Activated CD4-positive, alpha-beta memory T cell treated with anti-CD3 and anti-CD28 coated beads for 36 hours (primary cell): ENCODE results near the gene STEEP1. TPM values are rescaled to one million over a fixed set of nuclear protein-coding genes. Genes with fewer than 3 reads are reported as not detected.

Experiments
- CTCF ChIA-PET: fragments of 350-600 bp; sonication (Branson Sonifier 250); formaldehyde crosslinking; loops from one replicate; lab custom pipeline; 2021; ENCODE audit warnings: antibody characterized with exemption, inconsistent platforms; lab: Charles Lee
- POLR2A ChIA-PET: fragments of 350-600 bp; sonication (Branson Sonifier 250); formaldehyde crosslinking; loops from one replicate; lab custom pipeline; 2021; ENCODE audit warnings: antibody characterized with exemption; lab: Charles Lee
- DNase-seq: peaks from one replicate; pipeline ENCODE4 v3.0.0-alpha.2; 2020
- H3K27ac Mint-ChIP-seq: one replicate; pipeline ENCODE4 v1.8.0; 2021; ENCODE audit warnings: mixed read lengths
- H3K27me3 Mint-ChIP-seq: one replicate; pipeline ENCODE4 v1.8.0; 2021; ENCODE audit warnings: mixed read lengths
- H3K36me3 Mint-ChIP-seq: one replicate; pipeline ENCODE4 v1.8.0; 2021; ENCODE audit warnings: mixed read lengths
- H3K4me1 Mint-ChIP-seq: one replicate; pipeline ENCODE4 v1.8.0; 2021; ENCODE audit warnings: low read depth, mixed read lengths
- H3K4me3 Mint-ChIP-seq: one replicate; pipeline ENCODE4 v1.8.0; 2021; ENCODE audit warnings: mild to moderate bottlenecking, mixed read lengths
- H3K9me3 Mint-ChIP-seq: one replicate; pipeline ENCODE4 v1.8.0; 2021; ENCODE audit warnings: mixed read lengths
- intact Hi-C: fragments of 100-400 bp; cut with micrococcal nuclease; formaldehyde crosslinking; loops from one replicate; pipeline ENCODE4 v1.15.1; 2023
- total RNA-seq, 2 experiments: library from RNA; stranded (reverse); gene quantifications; one replicate each; pipeline ENCODE4 v1.2.3, GENCODE V29; 2021

STEEP1 gene
- 10 to 100 TPM; 20.4 to 21.0 TPM for total RNA-seq

DNA sequence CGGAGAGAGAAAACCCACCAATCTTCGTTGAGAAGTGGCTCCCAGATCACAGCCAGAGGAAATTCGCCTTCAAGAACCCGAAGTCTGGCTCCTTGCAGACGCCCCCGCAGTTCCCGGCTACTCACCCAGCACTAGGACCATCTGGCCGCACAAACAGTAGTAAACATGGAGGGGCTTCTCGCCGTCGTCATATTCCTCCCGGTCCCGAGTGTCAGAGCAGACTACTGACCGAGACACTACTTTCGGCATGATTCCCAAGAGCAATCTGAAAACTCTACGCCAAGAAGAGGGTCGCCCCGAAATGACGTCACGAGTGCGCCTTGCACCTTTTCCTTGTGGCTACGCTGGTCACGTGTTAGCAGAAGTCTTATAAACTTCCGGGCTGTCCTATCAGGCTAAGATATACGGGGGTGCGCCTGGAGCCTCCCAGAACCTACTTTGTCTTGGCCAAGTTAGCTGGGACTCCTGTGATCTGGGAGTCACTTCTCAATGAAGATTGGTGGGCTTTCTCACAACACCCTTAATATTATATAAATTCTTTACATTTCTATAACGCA, at the start of gene STEEP1:
STEEP1 (minus strand) TSS at position 303 of the 557 bp plus-strand sequence; CDS start at position 249, 54 bp downstream.
- H3K36me3 Mint-ChIP-seq, result peaks cover 1% of the 10 kb centered on the region
- CTCF ChIA-PET, result interaction anchor here (0.7 kb wide), 1 partner anchor 45 kb away, joined by 3 read pairs; no protein-coding TSS in a partner anchor
- POLR2A ChIA-PET, result interaction anchor here (0.9 to 2.2 kb wide), 2 partner anchors 9 to 12 kb away, joined by 4 to 12 read pairs; partner anchors contain the start of gene UBE2A
- DNase-seq, result peak; percentile 92
- peak within 1 kb of the TSS; percentile 94 for H3K4me3 Mint-ChIP-seq
- intact Hi-C loops, result loop anchor here (1.0 kb wide), 2 partner anchors 9 to 41 kb away; partner anchors contain the start of genes NKRF and UBE2A
- H3K27me3 Mint-ChIP-seq, result no peaks in the 10 kb centered on the region
- H3K27ac Mint-ChIP-seq, result peak within 1 kb of the TSS; percentile 84
- no peaks in the 10 kb centered on the region for H3K9me3 Mint-ChIP-seq
- H3K4me1 Mint-ChIP-seq, result peaks cover 13% of the 10 kb centered on the region

DNA sequence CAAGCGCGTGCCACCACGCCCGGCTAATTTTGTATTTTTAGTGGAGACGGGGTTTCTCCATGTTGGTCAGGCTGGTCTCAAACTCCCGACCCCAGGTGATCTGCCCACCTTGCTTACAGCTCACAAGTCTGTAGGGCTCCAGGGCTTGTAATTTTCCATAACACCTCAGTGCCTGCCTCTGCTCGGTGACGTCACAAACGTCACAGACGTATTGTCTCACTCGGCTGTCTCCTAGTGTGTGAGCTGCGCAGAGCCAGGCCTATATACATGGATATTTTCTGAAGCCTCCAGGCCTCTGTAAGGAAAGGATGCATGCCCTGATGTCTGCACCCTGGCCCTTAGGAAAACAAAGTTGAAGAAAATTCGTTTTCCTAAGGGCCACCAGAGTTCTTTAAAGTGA, 49.6 kb upstream of the STEEP1 start:
- H3K4me3 Mint-ChIP-seq, result no peak overlapping the region
- no peaks in the 10 kb centered on the region for H3K36me3 Mint-ChIP-seq
- H3K4me1 Mint-ChIP-seq, result peaks cover 2% of the 10 kb centered on the region
- H3K27ac Mint-ChIP-seq, result no peak overlapping the region
- CTCF ChIA-PET, result no interaction called here
- no peak for DNase-seq
- intact Hi-C loops, result no loop called here
- H3K9me3 Mint-ChIP-seq, result no peaks in the 10 kb centered on the region
- POLR2A ChIA-PET, result no interaction called here
- H3K27me3 Mint-ChIP-seq, result no peaks in the 10 kb centered on the region

DNA sequence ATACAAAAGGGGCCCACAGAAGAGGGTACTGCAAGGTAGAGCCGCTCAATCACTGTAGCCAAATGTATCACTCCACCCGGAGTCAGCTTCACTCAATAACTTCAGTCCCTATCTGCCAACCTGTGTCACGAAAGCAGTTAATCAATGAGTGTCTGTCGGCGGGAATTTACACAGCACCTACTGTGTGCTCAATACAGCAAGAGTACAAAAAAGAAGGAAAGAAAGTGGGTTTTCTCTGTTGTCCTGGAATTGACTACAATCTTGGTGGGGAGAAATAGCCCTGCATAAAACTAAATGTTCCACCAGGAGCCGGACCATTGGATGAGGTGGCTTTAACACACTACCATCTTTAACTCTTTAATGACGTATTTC, 41.8 kb upstream of the STEEP1 start:
- Mint-ChIP-seq H3K4me1 (peaks cover 32% of the 10 kb centered on the region), H3K27ac (peak overlapping the region; percentile 93), H3K27me3 (no peaks in the 10 kb centered on the region), H3K9me3 (no peaks in the 10 kb centered on the region), H3K36me3 (peaks cover 6% of the 10 kb centered on the region), H3K4me3 (peak overlapping the region; percentile 83)
- ChIA-PET POLR2A (interaction anchor here (1.0 to 2.2 kb wide), 4 partner anchors 33 to 185 kb away, joined by 3 to 6 read pairs (median 3); partner anchors contain the start of genes RPL39 and SEPTIN6), CTCF (no interaction called here)
- no peak for DNase-seq
- intact Hi-C loops, result loop anchor here (2.0 to 5.0 kb wide), 4 partner anchors 32 to 265 kb away; partner anchors contain the start of genes NDUFA1, RNF113A and UBE2A

DNA sequence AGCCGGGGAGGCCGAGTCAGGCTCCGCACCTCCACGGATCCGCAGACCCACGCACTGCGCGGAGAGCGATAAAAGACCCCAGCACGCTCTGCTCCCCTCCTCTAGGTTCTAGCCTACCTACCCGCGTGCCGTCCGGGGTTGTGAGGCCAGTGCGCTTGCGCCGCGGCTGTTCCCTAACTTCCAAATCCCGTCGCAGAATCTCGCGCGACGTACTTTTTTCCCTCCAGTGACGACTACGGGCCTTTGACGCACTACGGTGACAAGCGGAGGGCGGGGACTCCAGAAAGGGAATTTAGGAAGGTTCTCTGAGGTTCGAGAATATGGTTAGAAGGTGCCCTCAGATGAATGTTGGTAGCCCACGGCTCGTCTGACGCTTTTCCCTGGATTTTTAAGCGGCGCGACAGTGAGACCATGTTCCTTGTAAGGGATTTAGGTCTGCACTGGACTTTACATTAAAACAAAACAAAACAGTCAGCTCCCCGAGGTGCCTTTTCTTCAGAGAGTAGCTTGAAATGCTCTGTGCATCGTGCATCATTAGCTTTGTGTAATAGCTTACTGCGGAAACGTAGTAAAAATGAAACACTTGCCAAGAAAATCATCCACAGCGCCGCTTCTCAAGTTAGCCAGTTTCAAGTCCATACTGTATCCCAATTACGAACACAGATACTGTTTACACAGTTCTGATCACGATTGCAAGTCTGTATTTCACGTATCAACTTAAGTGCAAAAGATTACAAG, 41.2 kb upstream of the STEEP1 start, which contains the start of gene NKRF:
NKRF (minus strand) TSS at position 145 of the 738 bp plus-strand sequence.
- DNase-seq, result peak; percentile 94
- Mint-ChIP-seq H3K36me3 (peaks cover 6% of the 10 kb centered on the region), H3K27me3 (no peaks in the 10 kb centered on the region), H3K9me3 (no peaks in the 10 kb centered on the region), H3K4me3 (peak within 1 kb of the TSS; percentile 92), H3K27ac (peak within 1 kb of the TSS; percentile 93), H3K4me1 (peaks cover 35% of the 10 kb centered on the region)
- intact Hi-C loops, result loop anchor here (1.0 to 5.0 kb wide), 6 partner anchors 32 to 266 kb away; partner anchors contain the start of genes NDUFA1, RNF113A, STEEP1 and UBE2A
- ChIA-PET CTCF (interaction anchor here (0.7 to 1.1 kb wide), 2 partner anchors 40 to 122 kb away, joined by 3 to 4 read pairs; no protein-coding TSS in a partner anchor), POLR2A (interaction anchor here (1.0 to 2.2 kb wide), 9 partner anchors 23 to 186 kb away, joined by 3 to 8 read pairs (median 5); partner anchors contain the start of genes RPL39 and SEPTIN6)

DNA sequence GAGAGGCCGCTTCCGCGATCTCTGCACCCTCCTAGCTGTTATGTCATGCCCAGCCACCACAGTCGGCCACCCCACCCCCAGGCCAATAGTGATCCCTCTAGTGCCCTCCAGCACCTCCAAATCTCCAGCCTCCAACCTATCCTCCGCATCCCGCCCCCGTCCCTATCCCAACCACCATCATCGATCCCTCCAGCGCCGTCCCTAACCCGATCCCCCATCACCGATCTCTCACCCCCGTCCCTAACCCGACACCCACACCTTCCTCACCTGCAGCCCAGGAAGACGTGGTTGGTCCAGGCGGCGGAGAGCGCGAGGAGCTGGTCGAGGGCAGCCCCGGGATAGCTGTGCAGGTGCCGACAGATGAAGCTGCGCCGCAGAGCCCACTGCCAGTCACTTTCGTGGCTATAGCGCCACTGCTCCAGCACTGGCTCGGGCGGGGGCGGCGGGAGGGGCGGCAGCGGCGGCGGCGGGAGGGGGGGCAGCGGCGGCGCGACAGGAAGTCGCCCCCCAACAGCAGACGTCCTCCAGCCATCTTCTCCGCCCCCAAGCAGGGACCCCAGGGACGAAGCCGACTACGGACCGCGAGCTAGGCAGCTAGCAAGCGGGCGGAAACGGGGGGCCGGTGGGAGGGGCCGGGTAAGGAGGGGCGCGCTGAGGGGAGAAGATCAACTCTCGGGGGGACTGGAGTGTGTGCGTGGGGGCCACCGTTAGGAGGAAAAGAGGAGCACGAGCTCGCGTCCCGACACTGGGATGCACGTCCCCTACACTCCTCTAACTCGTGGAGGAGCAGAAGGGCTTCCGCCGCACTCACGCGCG, 40.5 kb upstream of the STEEP1 start:
- peaks cover 35% of the 10 kb centered on the region for H3K4me1 Mint-ChIP-seq
- no peaks in the 10 kb centered on the region for H3K9me3 Mint-ChIP-seq
- no peaks in the 10 kb centered on the region for H3K27me3 Mint-ChIP-seq
- peak overlapping the region; percentile 92 for H3K4me3 Mint-ChIP-seq
- peaks cover 6% of the 10 kb centered on the region for H3K36me3 Mint-ChIP-seq
- ChIA-PET CTCF (interaction anchor here (0.7 to 1.1 kb wide), 2 partner anchors 41 to 123 kb away, joined by 3 to 4 read pairs; no protein-coding TSS in a partner anchor), POLR2A (interaction anchor here (1.0 to 2.2 kb wide), 8 partner anchors 22 to 186 kb away, joined by 3 to 8 read pairs (median 6); partner anchors contain the start of gene RPL39)
- peak; percentile 54 for DNase-seq
- intact Hi-C loops, result loop anchor here (1.0 to 5.0 kb wide), 6 partner anchors 31 to 267 kb away; partner anchors contain the start of genes NDUFA1, RNF113A, STEEP1 and UBE2A
- peak overlapping the region; percentile 93 for H3K27ac Mint-ChIP-seq

DNA sequence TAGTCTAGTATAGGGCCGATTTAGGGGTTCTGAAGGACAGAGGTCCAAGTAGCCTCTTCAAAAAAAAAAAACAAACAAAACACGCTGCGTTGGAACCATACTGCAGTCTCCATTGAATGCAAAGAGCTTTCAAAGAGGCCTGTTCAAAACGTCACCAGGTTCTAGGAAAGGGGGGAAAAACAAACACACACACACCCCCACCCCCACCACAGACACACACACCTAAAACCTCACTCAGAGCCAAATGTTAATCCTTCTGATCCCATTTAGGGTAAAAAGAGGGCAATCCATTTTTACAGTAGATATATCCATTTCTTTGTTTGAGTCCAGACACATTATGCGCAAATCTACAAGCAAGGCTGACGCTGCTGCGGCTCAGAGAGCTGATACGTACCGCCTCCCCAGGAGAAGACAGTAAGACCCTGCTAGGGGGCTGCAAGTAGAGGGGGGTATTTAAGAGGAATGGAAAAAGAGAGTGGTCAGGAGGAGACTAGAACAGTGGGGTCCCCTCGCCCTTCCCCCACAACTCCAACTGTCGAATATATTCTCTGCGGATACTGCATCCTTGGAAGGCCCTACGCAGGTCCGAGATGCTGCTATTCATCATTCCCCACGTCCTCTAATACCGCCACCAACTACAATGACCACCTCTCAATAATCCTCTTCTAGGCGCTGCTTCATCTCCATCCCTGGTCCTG, 39.7 kb upstream of the STEEP1 start:
- no peaks in the 10 kb centered on the region for H3K27me3 Mint-ChIP-seq
- intact Hi-C loops, result loop anchor here (5.0 kb wide), 2 partner anchors 88 to 267 kb away; partner anchors contain the start of genes NDUFA1 and RNF113A
- no peaks in the 10 kb centered on the region for H3K9me3 Mint-ChIP-seq
- DNase-seq, result no peak
- peak overlapping the region; percentile 85 for H3K27ac Mint-ChIP-seq
- peaks cover 34% of the 10 kb centered on the region for H3K4me1 Mint-ChIP-seq
- ChIA-PET CTCF (interaction anchor here (1.0 to 1.1 kb wide), 2 partner anchors 123 to 283 kb away, joined by 3 read pairs; no protein-coding TSS in a partner anchor), POLR2A (interaction anchor here (1.4 to 2.2 kb wide), 4 partner anchors 22 to 151 kb away, joined by 3 to 7 read pairs (median 5); partner anchors contain the start of gene SEPTIN6)
- H3K4me3 Mint-ChIP-seq, result peak overlapping the region; percentile 92
- H3K36me3 Mint-ChIP-seq, result peaks cover 6% of the 10 kb centered on the region

DNA sequence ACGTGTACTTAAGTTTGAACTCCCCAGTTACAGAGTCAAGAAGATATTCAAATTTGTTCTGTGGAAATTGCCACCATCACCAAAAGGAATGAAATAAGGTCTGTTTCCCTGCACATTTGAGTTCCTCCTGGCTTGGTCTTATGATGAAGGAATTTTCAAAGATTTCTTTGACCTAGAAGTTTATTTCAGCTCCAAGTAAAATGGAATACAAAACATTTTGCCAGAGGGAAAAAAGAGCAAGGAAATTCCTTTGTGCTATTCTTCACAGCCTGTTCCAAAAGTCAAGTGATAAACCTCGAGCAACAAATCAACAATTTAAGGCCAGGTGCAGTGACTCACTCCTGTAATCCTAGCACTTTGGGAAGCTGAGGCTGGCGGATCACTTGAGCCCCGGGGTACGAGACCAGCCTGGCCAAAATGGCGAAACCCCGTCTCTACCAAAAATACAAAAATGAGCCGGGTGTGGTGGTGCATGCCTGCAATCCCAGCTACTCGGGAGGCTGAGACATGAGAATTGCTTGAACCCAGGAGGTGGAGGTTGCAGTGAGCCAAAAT, 37.6 kb upstream of the STEEP1 start:
- intact Hi-C loops, result no loop called here

DNA sequence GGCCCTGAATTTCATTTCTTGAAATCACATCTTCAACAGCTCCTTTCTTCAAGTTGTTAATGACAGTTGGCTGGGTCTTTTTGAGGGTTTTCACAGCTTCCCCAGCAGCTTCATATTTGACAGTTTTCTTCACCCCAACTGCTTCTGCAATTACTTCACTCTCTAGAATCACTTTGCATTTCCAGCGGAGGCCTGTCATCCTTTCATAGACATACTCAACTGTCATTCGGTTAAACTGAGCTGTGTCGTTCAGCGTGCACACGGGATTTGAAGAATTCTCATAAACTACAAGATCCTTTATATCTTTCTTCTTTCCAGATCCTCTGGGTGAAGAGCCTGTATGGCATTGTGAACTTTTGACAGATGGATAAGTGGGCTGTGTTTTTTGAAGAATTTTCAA, 24.6 kb upstream of the STEEP1 start:
- H3K4me1 Mint-ChIP-seq, result no peaks in the 10 kb centered on the region
- peaks cover 18% of the 10 kb centered on the region for H3K36me3 Mint-ChIP-seq
- H3K27ac Mint-ChIP-seq, result no peak overlapping the region
- no peak for DNase-seq
- intact Hi-C loops, result no loop called here
- no peaks in the 10 kb centered on the region for H3K9me3 Mint-ChIP-seq
- H3K27me3 Mint-ChIP-seq, result no peaks in the 10 kb centered on the region
- CTCF ChIA-PET, result no interaction called here
- no peak overlapping the region for H3K4me3 Mint-ChIP-seq
- POLR2A ChIA-PET, result no interaction called here

More for the DNA sequence above, 37.6 kb upstream of the STEEP1 start:
- Mint-ChIP-seq H3K36me3 (peaks cover 10% of the 10 kb centered on the region), H3K4me3 (no peak overlapping the region), H3K9me3 (no peaks in the 10 kb centered on the region), H3K4me1 (peaks cover 37% of the 10 kb centered on the region), H3K27me3 (no peaks in the 10 kb centered on the region), H3K27ac (no peak overlapping the region)
- no peak for DNase-seq
- ChIA-PET POLR2A (no interaction called here), CTCF (interaction anchor here (1.0 to 1.1 kb wide), 2 partner anchors 9 to 127 kb away, joined by 3 to 4 read pairs; no protein-coding TSS in a partner anchor)

DNA sequence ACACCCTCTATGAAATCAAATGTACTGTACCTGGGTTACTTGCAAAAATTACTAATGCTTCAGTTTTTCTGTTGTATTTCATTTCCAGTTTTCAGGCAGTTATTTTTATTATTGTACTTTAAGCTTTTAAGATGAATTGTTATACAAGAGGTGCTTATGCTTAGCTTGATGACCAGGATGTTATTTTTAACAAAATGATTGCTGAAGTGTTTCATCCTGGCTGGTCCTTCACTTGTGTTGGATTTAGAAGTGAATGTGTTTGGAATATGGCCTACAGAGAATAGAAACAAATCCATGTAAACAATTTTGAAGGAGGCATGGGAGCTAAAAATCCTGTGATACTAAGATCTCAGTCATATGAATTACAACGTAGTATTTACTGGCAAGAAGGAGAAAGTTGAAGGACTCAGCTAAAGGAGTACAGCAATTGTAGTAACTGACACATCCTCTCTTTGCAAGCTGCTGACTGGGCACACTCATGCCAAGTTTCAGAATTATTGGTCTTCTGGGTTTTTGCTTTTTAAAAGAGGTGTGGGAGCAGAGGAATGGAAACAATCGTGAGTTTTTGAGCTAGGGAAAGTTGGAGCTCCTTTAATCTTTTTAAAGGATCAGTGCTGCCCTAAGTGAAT, 18.3 kb upstream of the STEEP1 start:
- no peaks in the 10 kb centered on the region for H3K9me3 Mint-ChIP-seq
- POLR2A ChIA-PET, result interaction anchor here (0.7 to 2.0 kb wide), 3 partner anchors 9 to 208 kb away, joined by 3 to 9 read pairs (median 4); partner anchors contain the start of genes NKRF, RPL39 and UBE2A
- DNase-seq, result peak; percentile 41
- CTCF ChIA-PET, result interaction anchor here (1.0 to 1.3 kb wide), 3 partner anchors 101 to 171 kb away, joined by 3 to 4 read pairs (median 3); no protein-coding TSS in a partner anchor
- peak overlapping the region; percentile 42 for H3K27ac Mint-ChIP-seq
- no peak overlapping the region for H3K4me3 Mint-ChIP-seq
- intact Hi-C loops, result no loop called here
- peaks cover 17% of the 10 kb centered on the region for H3K4me1 Mint-ChIP-seq
- peaks cover 1% of the 10 kb centered on the region for H3K36me3 Mint-ChIP-seq
- H3K27me3 Mint-ChIP-seq, result no peaks in the 10 kb centered on the region

DNA sequence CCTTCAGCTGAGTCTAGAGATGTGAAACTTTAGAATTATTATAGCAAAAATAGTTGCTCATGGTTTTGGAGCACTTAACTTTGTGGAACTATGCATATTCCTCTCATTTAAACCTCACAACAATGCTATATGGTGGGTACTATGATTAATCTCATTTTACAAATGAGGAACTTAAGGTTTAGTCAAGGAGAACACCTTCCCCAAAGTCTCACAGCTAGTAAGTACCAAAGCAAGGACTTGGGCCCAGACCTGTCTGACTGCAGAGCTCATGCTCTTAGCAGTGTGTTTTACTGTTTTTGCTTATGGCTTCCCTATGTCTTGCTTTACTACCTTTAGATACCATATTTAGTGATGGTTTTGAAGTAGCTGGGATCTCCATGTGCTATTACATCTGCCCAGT, 14.2 kb upstream of the STEEP1 start:
- H3K4me1 Mint-ChIP-seq, result peaks cover 31% of the 10 kb centered on the region
- intact Hi-C loops, result no loop called here
- H3K36me3 Mint-ChIP-seq, result peaks cover 4% of the 10 kb centered on the region
- H3K9me3 Mint-ChIP-seq, result no peaks in the 10 kb centered on the region
- H3K4me3 Mint-ChIP-seq, result no peak overlapping the region
- CTCF ChIA-PET, result interaction anchor here (0.9 to 1.2 kb wide), 2 partner anchors 175 to 206 kb away, joined by 3 read pairs; no protein-coding TSS in a partner anchor
- H3K27me3 Mint-ChIP-seq, result no peaks in the 10 kb centered on the region
- POLR2A ChIA-PET, result interaction anchor here (0.5 kb wide), 1 partner anchor 97 kb away, joined by 3 read pairs; no protein-coding TSS in a partner anchor
- no peak for DNase-seq
- H3K27ac Mint-ChIP-seq, result no peak overlapping the region
